ENCODE data around the gene MCM3AP. TPM values are rescaled to one million over a fixed set of nuclear protein-coding genes. Genes with fewer than 3 reads are reported as not detected.
A peak's percentile ranks its signal among the peaks of the same experiment; 100 is the strongest.

The MCM3AP gene
- total and polyA plus RNA-seq, 9 of the 15 experiments (the other 6 are each of a cell fraction or from before 2014, with no cell fraction given): 6.5 to 179 (median 69.6) TPM

DNA sequence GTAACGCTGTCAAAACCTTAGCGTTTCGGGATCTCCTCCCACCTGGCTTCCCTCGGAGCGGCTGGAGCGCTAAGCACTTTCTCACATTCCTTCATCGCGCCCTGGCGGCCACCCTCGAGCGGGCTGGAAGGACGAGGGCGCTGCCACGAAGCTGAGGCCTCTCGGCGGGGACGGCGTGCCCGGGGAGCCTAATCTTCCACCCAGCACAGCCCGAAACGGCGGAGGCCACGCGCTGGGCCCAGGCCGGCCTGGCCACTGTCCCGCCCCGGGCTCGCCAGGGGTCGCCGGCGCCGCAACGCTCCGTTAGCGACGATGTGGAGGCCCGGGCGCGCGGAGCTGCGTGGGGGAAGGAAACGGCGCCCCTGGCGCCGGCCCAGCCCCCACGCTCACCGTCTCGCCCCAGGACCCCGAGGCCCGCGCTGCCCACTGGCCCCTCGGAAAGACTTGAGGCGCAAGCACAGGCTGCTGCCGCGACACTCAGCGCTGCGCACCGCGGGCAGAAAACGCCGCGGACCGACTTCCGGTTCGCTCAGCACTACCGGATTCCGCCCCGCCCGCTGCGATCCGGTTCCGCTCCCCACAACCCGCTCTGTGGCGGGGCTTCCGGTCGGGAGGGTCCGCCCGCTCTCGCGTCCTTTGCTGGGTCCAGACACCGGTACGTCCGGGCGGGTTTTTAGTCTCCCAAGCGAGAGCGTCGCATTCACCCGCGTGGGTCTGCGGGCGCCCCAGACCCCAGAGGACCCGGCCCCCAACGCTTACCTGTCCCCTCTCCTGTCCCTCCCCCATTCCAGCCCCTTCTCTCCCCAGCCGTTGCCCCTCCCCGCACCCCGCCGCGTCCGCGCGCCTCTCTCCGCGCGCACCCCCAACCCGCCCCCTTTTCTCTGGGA is 593 bp upstream of the MCM3AP start, which contains the start of gene YBEY (continued):
- TF ChIP-seq ZBTB7A (IDR thresholded peaks at IDR 0.05; ENCODE audit: borderline replicate concordance, control insufficient read depth, low read depth, low read length) (peak; percentile 80), EHMT2 (IDR thresholded peaks at IDR 0.05) (no peak), LEF1 (IDR thresholded peaks at IDR 0.05) (no peak), ZKSCAN3 (CRISPR knock-in tag; IDR thresholded peaks at IDR 0.05) (no peak), ZNF133 (CRISPR knock-in tag; IDR thresholded peaks at IDR 0.05) (no peak), CCAR2 (IDR thresholded peaks at IDR 0.05; ENCODE audit: low read depth, low read length) (no peak), KLF13 (tag; IDR thresholded peaks at IDR 0.05; ENCODE audit: borderline replicate concordance, low read depth) (no peak; the same call in 1 of the 2 replicates), ZNF3 (CRISPR knock-in tag; IDR thresholded peaks at IDR 0.05) (no peak), ZNF184 (CRISPR knock-in tag; IDR thresholded peaks at IDR 0.05) (no peak), ZNF830 (CRISPR knock-in tag; IDR thresholded peaks at IDR 0.05) (peak; percentile 91; the same call in 1 of the 2 replicates), BHLHE40 (IDR thresholded peaks at IDR 0.05; ENCODE audit: low read length) (no peak), ZNF12 (CRISPR knock-in tag; IDR thresholded peaks at IDR 0.05) (no peak), PTTG1 (tag; IDR thresholded peaks at IDR 0.05; ENCODE audit: low read depth) (no peak)
- TF ChIP-seq, protein P1, sequence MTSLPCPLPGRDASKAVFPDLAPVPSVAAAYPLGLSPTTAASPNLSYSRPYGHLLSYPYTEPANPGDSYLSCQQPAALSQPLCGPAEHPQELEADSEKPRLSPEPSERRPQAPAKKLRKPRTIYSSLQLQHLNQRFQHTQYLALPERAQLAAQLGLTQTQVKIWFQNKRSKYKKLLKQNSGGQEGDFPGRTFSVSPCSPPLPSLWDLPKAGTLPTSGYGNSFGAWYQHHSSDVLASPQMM (CRISPR knock-in tag; IDR thresholded peaks at IDR 0.05): no peak
- TF ChIP-seq, protein P2, sequence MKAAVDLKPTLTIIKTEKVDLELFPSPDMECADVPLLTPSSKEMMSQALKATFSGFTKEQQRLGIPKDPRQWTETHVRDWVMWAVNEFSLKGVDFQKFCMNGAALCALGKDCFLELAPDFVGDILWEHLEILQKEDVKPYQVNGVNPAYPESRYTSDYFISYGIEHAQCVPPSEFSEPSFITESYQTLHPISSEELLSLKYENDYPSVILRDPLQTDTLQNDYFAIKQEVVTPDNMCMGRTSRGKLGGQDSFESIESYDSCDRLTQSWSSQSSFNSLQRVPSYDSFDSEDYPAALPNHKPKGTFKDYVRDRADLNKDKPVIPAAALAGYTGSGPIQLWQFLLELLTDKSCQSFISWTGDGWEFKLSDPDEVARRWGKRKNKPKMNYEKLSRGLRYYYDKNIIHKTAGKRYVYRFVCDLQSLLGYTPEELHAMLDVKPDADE (conservative IDR thresholded peaks at IDR 0.05; ENCODE audit: control insufficient read depth, low read depth, low read length): peak; percentile 70
- TF ChIP-seq, protein P3, sequence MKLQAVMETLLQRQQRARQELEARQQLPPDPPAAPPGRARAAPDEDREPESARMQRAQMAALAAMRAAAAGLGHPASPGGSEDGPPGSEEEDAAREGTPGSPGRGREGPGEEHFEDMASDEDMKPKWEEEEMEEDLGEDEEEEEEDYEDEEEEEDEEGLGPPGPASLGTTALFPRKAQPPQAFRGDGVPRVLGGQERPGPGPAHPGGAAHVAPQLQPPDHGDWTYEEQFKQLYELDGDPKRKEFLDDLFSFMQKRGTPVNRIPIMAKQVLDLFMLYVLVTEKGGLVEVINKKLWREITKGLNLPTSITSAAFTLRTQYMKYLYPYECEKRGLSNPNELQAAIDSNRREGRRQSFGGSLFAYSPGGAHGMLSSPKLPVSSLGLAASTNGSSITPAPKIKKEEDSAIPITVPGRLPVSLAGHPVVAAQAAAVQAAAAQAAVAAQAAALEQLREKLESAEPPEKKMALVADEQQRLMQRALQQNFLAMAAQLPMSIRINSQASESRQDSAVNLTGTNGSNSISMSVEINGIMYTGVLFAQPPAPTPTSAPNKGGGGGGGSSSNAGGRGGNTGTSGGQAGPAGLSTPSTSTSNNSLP (IDR thresholded peaks at IDR 0.05; ENCODE audit: borderline replicate concordance, low read depth, low read length): no peak
- TF ChIP-seq, protein P4, sequence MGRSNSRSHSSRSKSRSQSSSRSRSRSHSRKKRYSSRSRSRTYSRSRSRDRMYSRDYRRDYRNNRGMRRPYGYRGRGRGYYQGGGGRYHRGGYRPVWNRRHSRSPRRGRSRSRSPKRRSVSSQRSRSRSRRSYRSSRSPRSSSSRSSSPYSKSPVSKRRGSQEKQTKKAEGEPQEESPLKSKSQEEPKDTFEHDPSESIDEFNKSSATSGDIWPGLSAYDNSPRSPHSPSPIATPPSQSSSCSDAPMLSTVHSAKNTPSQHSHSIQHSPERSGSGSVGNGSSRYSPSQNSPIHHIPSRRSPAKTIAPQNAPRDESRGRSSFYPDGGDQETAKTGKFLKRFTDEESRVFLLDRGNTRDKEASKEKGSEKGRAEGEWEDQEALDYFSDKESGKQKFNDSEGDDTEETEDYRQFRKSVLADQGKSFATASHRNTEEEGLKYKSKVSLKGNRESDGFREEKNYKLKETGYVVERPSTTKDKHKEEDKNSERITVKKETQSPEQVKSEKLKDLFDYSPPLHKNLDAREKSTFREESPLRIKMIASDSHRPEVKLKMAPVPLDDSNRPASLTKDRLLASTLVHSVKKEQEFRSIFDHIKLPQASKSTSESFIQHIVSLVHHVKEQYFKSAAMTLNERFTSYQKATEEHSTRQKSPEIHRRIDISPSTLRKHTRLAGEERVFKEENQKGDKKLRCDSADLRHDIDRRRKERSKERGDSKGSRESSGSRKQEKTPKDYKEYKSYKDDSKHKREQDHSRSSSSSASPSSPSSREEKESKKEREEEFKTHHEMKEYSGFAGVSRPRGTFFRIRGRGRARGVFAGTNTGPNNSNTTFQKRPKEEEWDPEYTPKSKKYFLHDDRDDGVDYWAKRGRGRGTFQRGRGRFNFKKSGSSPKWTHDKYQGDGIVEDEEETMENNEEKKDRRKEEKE (IDR thresholded peaks at IDR 0.05; ENCODE audit: borderline replicate concordance in 1 of 2, control insufficient read depth in 1 of 2, low read depth in 2 of 2, low read length in 1 of 2): peak in 1 of 2 experiments; percentile 91; a peak in 1 of 4 replicates

Data from K562 (cell line).